ENCODE measurements around the gene MYT1. TPM values are rescaled to one million over a fixed set of nuclear protein-coding genes. Genes with fewer than 3 reads are reported as not detected.

MYT1 gene
- total and polyA plus RNA-seq, 4 donors: under 0.01 to 6.5 (median 0.08) TPM

DNA sequence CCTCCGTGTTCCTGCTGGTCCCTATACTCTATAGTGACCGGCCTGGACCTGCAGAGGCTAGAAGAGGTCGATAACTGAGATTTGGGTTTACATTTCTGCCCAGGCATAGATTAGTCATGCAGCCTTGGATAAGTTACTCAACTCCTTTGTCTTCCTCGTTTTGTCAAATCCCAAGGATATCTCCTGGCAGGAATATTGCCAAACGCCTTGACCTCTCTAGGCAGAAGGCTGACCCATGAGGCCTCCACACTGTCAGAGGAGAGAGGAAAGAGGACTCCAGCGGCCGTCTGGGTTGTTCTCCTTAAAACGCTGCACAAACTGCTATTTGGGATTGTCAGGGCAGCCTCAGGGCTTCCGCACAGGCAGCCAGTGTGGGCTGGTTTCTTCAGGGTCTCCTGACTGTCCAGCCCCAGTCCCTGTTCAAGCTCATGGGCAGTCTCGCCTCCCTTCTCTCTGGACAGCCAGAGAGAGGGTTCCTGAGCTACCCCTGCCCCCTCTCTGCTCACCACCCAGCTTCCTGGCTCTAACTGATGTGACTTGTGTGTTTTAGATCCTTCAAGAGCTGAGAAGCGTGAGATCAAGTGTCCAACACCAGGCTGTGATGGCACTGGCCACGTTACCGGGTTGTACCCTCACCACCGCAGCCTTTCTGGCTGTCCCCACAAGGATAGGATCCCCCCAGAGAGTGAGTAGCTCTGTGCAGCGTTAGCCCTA lies 46.6 kb downstream of the MYT1 start:
- peaks cover 0 to 13% (median 7%) of the 10 kb centered on the region in 4 donors for H3K4me1 ChIP-seq (ENCODE audit: control insufficient read depth in 4 of 4, insufficient read depth in 4 of 4, low read length in 3 of 4)

DNA sequence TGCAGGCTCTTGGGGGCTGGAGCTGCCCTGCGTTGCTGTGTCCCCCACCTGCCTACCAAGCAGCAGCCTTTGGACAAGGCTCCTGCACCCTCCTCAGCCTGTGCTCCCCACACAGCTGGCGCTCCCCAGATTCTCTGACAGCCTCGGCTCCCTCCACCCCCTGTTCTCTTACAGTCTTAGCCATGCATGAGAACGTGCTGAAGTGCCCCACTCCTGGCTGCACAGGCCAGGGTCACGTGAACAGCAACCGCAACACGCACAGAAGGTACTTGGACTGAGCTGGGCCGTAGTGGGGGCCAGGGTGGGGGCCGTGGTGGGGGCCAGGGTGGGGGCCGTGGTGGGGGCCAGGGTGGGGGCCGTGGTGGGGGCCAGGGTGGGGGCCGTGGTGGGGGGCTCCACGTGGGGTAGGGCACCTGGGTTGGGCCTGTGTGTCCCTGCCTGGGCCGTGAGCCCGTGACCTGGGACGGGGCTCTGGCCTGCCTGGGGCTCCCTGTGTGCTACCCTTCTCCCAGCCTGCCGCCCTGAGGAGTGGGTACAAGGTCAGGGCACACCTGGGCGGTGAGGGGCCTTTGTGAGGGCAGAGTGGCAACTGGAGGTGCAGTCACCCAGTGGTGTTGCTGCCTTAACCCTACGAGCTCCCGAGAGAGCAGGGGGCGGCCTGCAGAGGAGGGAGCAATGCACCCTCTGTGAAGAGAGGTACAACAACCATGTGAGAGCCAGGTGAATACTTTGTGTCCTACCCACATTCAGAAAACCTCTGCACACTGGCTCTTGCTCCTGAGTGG lies 47.8 kb downstream of the MYT1 start:
- no peak overlapping the region for H3K9ac ChIP-seq (ENCODE audit: low read depth in 1 of 2, low read length in 2 of 2)
- 83% methylated on average over 21 of the region's 21 CpGs for WGBS
- H3K36me3 ChIP-seq (ENCODE audit: control insufficient read depth in 4 of 4, insufficient read depth in 3 of 4, low read depth in 1 of 4, low read length in 3 of 4): no peaks in the 10 kb centered on the region
- H3K4me3 ChIP-seq (ENCODE audit: low read depth in 1 of 3, low read length in 3 of 3): no peak overlapping the region
- no peak for DNase-seq (ENCODE audit: low spot score)
- H3K9me3 ChIP-seq (ENCODE audit: control insufficient read depth in 4 of 4, low read length in 3 of 4): no peaks in the 10 kb centered on the region
- H3K4me1 ChIP-seq (ENCODE audit: control insufficient read depth in 4 of 4, insufficient read depth in 4 of 4, low read length in 3 of 4): peaks cover 0 to 13% (median 7%) of the 10 kb centered on the region in 4 donors
- H3K27me3 ChIP-seq (ENCODE audit: control insufficient read depth in 4 of 4, insufficient read depth in 4 of 4, low read length in 3 of 4): no peaks in the 10 kb centered on the region
- no peak overlapping the region for H3K27ac ChIP-seq (ENCODE audit: low read depth in 1 of 2, low read length in 2 of 2)
- TF ChIP-seq, protein P1, sequence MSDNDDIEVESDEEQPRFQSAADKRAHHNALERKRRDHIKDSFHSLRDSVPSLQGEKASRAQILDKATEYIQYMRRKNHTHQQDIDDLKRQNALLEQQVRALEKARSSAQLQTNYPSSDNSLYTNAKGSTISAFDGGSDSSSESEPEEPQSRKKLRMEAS (IDR thresholded peaks at IDR 0.05): no peak
- TF ChIP-seq YY1 (IDR thresholded peaks at IDR 0.05): no peak
- TF ChIP-seq, protein P2, sequence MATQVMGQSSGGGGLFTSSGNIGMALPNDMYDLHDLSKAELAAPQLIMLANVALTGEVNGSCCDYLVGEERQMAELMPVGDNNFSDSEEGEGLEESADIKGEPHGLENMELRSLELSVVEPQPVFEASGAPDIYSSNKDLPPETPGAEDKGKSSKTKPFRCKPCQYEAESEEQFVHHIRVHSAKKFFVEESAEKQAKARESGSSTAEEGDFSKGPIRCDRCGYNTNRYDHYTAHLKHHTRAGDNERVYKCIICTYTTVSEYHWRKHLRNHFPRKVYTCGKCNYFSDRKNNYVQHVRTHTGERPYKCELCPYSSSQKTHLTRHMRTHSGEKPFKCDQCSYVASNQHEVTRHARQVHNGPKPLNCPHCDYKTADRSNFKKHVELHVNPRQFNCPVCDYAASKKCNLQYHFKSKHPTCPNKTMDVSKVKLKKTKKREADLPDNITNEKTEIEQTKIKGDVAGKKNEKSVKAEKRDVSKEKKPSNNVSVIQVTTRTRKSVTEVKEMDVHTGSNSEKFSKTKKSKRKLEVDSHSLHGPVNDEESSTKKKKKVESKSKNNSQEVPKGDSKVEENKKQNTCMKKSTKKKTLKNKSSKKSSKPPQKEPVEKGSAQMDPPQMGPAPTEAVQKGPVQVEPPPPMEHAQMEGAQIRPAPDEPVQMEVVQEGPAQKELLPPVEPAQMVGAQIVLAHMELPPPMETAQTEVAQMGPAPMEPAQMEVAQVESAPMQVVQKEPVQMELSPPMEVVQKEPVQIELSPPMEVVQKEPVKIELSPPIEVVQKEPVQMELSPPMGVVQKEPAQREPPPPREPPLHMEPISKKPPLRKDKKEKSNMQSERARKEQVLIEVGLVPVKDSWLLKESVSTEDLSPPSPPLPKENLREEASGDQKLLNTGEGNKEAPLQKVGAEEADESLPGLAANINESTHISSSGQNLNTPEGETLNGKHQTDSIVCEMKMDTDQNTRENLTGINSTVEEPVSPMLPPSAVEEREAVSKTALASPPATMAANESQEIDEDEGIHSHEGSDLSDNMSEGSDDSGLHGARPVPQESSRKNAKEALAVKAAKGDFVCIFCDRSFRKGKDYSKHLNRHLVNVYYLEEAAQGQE (IDR thresholded peaks at IDR 0.05): no peak
- TF ChIP-seq HNF4A (conservative IDR thresholded peaks at IDR 0.05): no peak
- TF ChIP-seq HNF4G (IDR thresholded peaks at IDR 0.05): no peak
- no peak for TF ChIP-seq FOXA1 (IDR thresholded peaks at IDR 0.05)
- no peak for TF ChIP-seq FOXA2 (IDR thresholded peaks at IDR 0.05)
- TF ChIP-seq GABPA (IDR thresholded peaks at IDR 0.05 in 1 of 2, conservative IDR thresholded peaks at IDR 0.05 in 1 of 2): no peak
- no peak for TF ChIP-seq SP1 (IDR thresholded peaks at IDR 0.05)
- no peak for TF ChIP-seq NR2F2 (IDR thresholded peaks at IDR 0.05)

More for the DNA sequence above, 46.6 kb downstream of the MYT1 start:
- no peaks in the 10 kb centered on the region for H3K9me3 ChIP-seq (ENCODE audit: control insufficient read depth in 4 of 4, low read length in 3 of 4)
- H3K4me3 ChIP-seq (ENCODE audit: low read depth in 1 of 3, low read length in 3 of 3): no peak overlapping the region
- WGBS: 82% methylated on average over 15 of the region's 15 CpGs
- H3K9ac ChIP-seq (ENCODE audit: low read depth in 1 of 2, low read length in 2 of 2): no peak overlapping the region
- H3K27me3 ChIP-seq (ENCODE audit: control insufficient read depth in 4 of 4, insufficient read depth in 4 of 4, low read length in 3 of 4): no peaks in the 10 kb centered on the region
- H3K36me3 ChIP-seq (ENCODE audit: control insufficient read depth in 4 of 4, insufficient read depth in 3 of 4, low read depth in 1 of 4, low read length in 3 of 4): no peaks in the 10 kb centered on the region
- TF ChIP-seq HNF4G (IDR thresholded peaks at IDR 0.05): no peak
- no peak for TF ChIP-seq HNF4A (conservative IDR thresholded peaks at IDR 0.05)
- TF ChIP-seq SP1 (IDR thresholded peaks at IDR 0.05): no peak
- TF ChIP-seq NR2F2 (IDR thresholded peaks at IDR 0.05): no peak
- no peak for TF ChIP-seq FOXA2 (IDR thresholded peaks at IDR 0.05)
- TF ChIP-seq, protein P1 (IDR thresholded peaks at IDR 0.05): no peak
- DNase-seq (ENCODE audit: low spot score): no peak
- no peak overlapping the region for H3K27ac ChIP-seq (ENCODE audit: low read depth in 1 of 2, low read length in 2 of 2)

DNA sequence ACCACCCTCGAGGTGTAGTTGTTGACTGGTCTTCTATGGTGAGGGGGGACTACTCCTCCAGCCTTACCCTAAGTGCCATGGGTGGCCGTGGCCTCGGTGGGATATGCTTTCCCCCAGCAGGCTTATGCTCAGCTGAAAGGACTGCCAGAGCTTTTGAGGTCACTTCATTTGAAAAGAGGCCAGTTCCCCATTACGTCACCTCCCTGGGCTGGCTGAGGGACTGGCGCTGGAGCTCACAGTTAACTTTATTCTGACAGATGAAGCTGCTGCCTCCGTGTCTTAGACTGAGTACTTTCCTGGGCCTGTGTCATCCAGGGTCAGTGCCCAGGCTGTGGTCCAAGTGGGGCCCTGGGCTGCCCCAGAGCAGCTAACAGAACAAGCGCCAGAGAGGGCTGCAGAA lies 48.5 kb downstream of the MYT1 start:
- no peaks in the 10 kb centered on the region for H3K9me3 ChIP-seq (ENCODE audit: control insufficient read depth in 4 of 4, low read length in 3 of 4)
- TF ChIP-seq RXRA (IDR thresholded peaks at IDR 0.05) (peak in 1 of 2 donors; percentile 28), JUND (IDR thresholded peaks at IDR 0.05) (peak; percentile 59 to 63), GABPA (IDR thresholded peaks at IDR 0.05 in 1 of 2, conservative IDR thresholded peaks at IDR 0.05 in 1 of 2) (no peak)
- TF ChIP-seq, protein P1 (IDR thresholded peaks at IDR 0.05): no peak
- H3K27ac ChIP-seq (ENCODE audit: low read depth in 1 of 2, low read length in 2 of 2): no peak overlapping the region
- no peaks in the 10 kb centered on the region for H3K36me3 ChIP-seq (ENCODE audit: control insufficient read depth in 4 of 4, insufficient read depth in 3 of 4, low read depth in 1 of 4, low read length in 3 of 4)
- no peaks in the 10 kb centered on the region for H3K27me3 ChIP-seq (ENCODE audit: control insufficient read depth in 4 of 4, insufficient read depth in 4 of 4, low read length in 3 of 4)
- no peak for DNase-seq (ENCODE audit: low spot score)
- no peak overlapping the region for H3K9ac ChIP-seq (ENCODE audit: low read depth in 1 of 2, low read length in 2 of 2)
- no peak overlapping the region for H3K4me3 ChIP-seq (ENCODE audit: low read depth in 1 of 3, low read length in 3 of 3)
- WGBS: 41% methylated on average over 7 of the region's 7 CpGs
- peaks cover 0 to 13% (median 7%) of the 10 kb centered on the region in 4 donors for H3K4me1 ChIP-seq (ENCODE audit: control insufficient read depth in 4 of 4, insufficient read depth in 4 of 4, low read length in 3 of 4)
